ENCODE results near the gene ABCA7.

The ABCA7 gene

GRCh38 chr19:1090731-1091543 is 51.0 kb downstream of the ABCA7 start:
- DNase-seq = peak; percentile 23

GRCh38 chr19:1091544-1092175 is 51.8 kb downstream of the ABCA7 start:
- DNase-seq = no peak

GRCh38 chr19:1093330-1093729 is 53.4 kb downstream of the ABCA7 start:
- DNase-seq = no peak

- no peak for DNase-seq
Measured at GRCh38 chr19:1093811-1094553, 54.1 kb downstream of the ABCA7 start.

GRCh38 chr19:1094655-1094977 is 54.7 kb downstream of the ABCA7 start:
- DNase-seq = no peak

- DNase-seq = peak; percentile 93
Measured at GRCh38 chr19:1094978-1095701, 55.2 kb downstream of the ABCA7 start, which contains the start of gene POLR2E. Gene POLR2E, minus strand, starts transcription at chr19:1095375. Its CDS starts 60 bp downstream, at chr19:1095315.

GRCh38 chr19:1097810-1098176 is 57.9 kb downstream of the ABCA7 start:
- no peak for DNase-seq

- no peak for DNase-seq
Measured at GRCh38 chr19:1098177-1099051, 58.5 kb downstream of the ABCA7 start.

GRCh38 chr19:1101337-1101698 is 61.4 kb downstream of the ABCA7 start:
- DNase-seq = no peak

GRCh38 chr19:1102407-1103131 is 62.7 kb downstream of the ABCA7 start:
- peak; percentile 80 for DNase-seq

GRCh38 chr19:1103132-1103707 is 63.3 kb downstream of the ABCA7 start:
- DNase-seq = no peak

GRCh38 chr19:1103708-1104310 is 63.9 kb downstream of the ABCA7 start, which contains the start of gene GPX4:
Gene GPX4, plus strand, starts transcription at chr19:1103994. Its CDS starts 50 bp downstream, at chr19:1104044.
- DNase-seq = peak; percentile 99

- peak; percentile 67 for DNase-seq
Measured at GRCh38 chr19:1104311-1105007, 64.6 kb downstream of the ABCA7 start.

GRCh38 chr19:1105008-1105872 is 65.3 kb downstream of the ABCA7 start:
- no peak for DNase-seq

- DNase-seq = no peak
Measured at GRCh38 chr19:1105873-1106840, 66.2 kb downstream of the ABCA7 start.

GRCh38 chr19:1106841-1107660 is 67.1 kb downstream of the ABCA7 start:
- no peak for DNase-seq
